HG03469 (cell line): ENCODE data around the gene CDKN2D.

Experiments
- ATAC-seq: cut with Tn5 transposase; IDR thresholded peaks from one replicate; pipeline ENCODE4 v1.9.1; 2021; ENCODE audit warnings: mild to moderate bottlenecking, moderate library complexity, moderate number of reproducible peaks; ENCODE audit not compliant: unreplicated experiment

Gene CDKN2D

GRCh38 chr19:10523135-10523636 is 45.6 kb downstream of the CDKN2D start:
- no peak for ATAC-seq

DNA sequence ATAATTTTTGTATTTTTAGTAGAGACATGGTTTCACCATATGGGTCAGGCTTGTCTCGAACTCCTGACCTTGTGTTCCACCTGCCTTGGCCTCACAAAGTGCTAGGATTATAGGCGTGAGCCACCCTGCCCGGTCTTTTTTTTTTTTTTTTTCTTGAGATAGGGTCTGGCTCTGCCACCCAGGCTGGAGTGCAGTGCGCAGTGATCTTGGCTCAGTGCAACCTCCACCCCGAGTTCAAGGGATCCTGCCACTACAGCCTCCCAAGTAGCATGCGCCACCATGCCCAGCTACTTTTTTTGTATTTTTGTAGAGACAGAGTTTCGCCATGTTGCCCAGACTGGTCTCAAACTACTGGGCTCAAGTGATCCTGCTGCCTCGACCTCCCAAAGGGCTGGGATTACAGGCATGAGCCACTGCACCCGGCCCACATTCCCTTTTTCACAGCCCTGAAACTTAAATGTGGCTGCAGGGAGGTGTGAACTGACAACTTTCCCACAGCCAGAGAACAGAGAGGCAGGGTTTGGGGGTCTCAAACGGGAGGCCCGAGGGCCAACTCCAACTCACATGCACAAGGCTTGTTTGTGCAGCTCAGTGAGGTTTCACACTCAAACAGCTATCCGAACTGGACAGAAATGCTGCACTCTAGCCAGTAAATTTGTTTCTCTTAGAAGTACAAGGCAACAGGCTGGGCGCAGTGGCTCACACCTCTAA is 47.2 kb downstream of the CDKN2D start:
- ATAC-seq = no peak

- no peak for ATAC-seq
These were observed 48.0 kb downstream of the CDKN2D start for GRCh38 chr19:10520652-10521318.

DNA sequence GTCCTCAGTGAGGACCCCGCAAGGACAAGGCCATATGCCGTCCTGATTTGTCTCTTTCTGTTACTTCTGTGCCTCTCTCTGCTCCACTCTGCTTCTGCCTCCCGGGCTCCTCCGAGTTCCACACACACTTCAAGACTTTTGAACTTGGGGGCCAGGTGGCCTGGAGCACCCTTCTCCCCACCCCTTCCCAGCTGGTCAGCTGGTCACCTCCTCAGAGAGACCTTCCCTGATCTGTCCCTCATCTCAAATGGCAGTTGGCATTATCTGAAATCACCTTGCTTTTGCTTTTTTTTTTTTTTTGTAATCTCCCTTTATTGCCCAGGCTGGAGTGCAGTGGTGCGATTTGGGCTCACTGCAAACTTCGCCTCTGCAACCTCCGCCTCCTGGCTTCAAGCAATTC is 49.4 kb downstream of the CDKN2D start:
- no peak for ATAC-seq

- ATAC-seq = no peak
These were observed 50.1 kb downstream of the CDKN2D start for GRCh38 chr19:10518444-10519361.

DNA sequence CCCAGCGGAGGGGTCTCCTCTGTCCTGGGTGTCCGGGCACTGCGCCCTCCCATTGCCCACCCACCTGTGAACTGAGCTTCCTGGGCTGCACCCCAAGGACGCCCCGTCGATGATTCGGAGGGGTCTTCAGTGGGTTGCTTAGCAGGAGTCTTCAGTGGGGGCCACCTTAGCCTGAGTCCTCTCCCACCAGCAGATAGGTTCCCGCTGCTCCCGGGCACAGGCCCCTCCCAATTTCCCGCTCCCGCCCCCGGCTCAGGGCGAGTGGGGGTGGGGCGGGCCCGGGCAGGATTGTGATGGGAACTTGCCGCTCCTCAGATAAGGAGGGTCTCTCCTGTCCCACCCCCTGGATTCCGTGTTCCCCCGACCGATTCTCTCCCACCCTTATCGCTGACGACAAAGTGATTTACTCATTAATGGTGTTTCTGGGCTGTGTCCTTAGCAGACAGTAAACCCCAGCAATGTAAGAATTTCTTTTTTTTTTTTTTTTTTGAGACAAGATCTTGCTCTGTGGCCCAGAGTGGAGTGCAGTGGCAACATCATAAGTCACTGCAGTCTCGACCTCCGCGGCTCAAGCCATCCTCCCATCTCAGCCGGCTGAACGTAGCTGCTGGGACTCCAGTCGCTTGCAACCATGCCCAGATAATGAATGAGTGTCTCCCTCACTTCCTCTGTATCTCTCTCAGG is 50.9 kb downstream of the CDKN2D start:
- no peak for ATAC-seq

- no peak for ATAC-seq
These were observed 51.4 kb downstream of the CDKN2D start, which contains the start of gene S1PR5 for GRCh38 chr19:10517361-10517759. TSS of gene S1PR5 (minus strand) at chr19:10517447. CDS start at chr19:10515011, 2,436 bp downstream.

- no peak for ATAC-seq
These were observed 52.0 kb downstream of the CDKN2D start for GRCh38 chr19:10516671-10517286.
